ENCODE measurements around the gene ABLIM1.

DNA sequence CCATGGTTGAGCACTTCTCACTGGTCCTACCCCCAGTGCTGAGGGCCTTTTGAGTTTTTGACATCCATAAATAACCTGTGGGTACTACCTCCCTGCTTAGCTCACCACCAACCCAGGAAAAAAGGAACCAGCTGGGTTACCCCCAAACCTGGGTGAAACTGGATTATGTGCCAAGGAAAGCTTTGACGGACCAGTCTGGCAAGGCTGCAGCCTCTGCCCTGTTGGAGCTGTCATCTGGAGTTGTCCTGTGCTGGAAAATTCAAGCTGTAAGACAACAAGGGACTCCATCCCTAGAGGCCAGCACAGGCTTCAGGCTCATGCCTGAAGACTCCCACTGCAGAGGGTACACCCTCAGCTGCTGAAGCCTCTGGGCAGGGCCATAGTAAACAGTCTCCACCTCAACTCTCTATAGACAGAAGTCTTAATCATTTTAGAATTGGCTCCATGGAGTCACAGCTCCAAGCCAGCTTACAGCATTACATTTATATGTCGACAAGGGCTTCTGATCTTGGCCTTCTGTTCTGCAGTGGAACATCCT, 138.2 kb downstream of the ABLIM1 start:
- TF ChIP-seq ZBTB21 (tag by site-specific recombination; IDR thresholded peaks at IDR 0.05): no peak
- TF ChIP-seq, protein P1, sequence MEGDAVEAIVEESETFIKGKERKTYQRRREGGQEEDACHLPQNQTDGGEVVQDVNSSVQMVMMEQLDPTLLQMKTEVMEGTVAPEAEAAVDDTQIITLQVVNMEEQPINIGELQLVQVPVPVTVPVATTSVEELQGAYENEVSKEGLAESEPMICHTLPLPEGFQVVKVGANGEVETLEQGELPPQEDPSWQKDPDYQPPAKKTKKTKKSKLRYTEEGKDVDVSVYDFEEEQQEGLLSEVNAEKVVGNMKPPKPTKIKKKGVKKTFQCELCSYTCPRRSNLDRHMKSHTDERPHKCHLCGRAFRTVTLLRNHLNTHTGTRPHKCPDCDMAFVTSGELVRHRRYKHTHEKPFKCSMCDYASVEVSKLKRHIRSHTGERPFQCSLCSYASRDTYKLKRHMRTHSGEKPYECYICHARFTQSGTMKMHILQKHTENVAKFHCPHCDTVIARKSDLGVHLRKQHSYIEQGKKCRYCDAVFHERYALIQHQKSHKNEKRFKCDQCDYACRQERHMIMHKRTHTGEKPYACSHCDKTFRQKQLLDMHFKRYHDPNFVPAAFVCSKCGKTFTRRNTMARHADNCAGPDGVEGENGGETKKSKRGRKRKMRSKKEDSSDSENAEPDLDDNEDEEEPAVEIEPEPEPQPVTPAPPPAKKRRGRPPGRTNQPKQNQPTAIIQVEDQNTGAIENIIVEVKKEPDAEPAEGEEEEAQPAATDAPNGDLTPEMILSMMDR (tag by site-specific recombination; IDR thresholded peaks at IDR 0.05): no peak
- no peak for TF ChIP-seq HOXA7 (CRISPR knock-in tag; IDR thresholded peaks at IDR 0.05; ENCODE audit: borderline replicate concordance)
- no peak for TF ChIP-seq ZNF792 (tag by site-specific recombination; IDR thresholded peaks at IDR 0.05)
- TF ChIP-seq ZNF146 (tag by site-specific recombination; IDR thresholded peaks at IDR 0.05): no peak
- TF ChIP-seq GLI4 (tag by site-specific recombination; IDR thresholded peaks at IDR 0.05): no peak
